H9 (cell line): ENCODE results near the gene MTFMT. TPM values are rescaled to one million over a fixed set of nuclear protein-coding genes. Genes with fewer than 3 reads are reported as not detected.

Source experiments
- DNase-seq: peaks from one replicate; pipeline ENCODE4 v3.0.0-alpha.2; 2017
- H2AFZ ChIP-seq: one replicate; pipeline ENCODE4 v1.6.1; 2013; ENCODE audit warnings: mild to moderate bottlenecking, low read length, control low read depth, moderate library complexity
- H2AK5ac ChIP-seq: 2 replicates; pipeline ENCODE4 v1.6.1; 2013; ENCODE audit warnings: low read length, control low read depth, mixed read lengths; ENCODE audit not compliant: insufficient read length
- H2BK120ac ChIP-seq: one replicate; pipeline ENCODE4 v1.6.1; 2013; ENCODE audit warnings: low read depth, mild to moderate bottlenecking, low read length, control low read depth, inconsistent platforms; ENCODE audit not compliant: poor library complexity, severe bottlenecking
- H2BK12ac ChIP-seq: 2 replicates; pipeline ENCODE4 v1.6.1; 2013; ENCODE audit warnings: low read length, control low read depth, mixed read lengths, low read depth; ENCODE audit not compliant: insufficient read length
- H2BK15ac ChIP-seq: 2 replicates; pipeline ENCODE4 v1.6.1; 2013; ENCODE audit warnings: low read depth, low read length, control low read depth
- H2BK20ac ChIP-seq: one replicate; pipeline ENCODE4 v1.6.1; 2013; ENCODE audit warnings: low read depth, mild to moderate bottlenecking, low read length, control low read depth, inconsistent platforms; ENCODE audit not compliant: poor library complexity, severe bottlenecking
- H2BK5ac ChIP-seq: 2 replicates; pipeline ENCODE4 v1.6.1; 2013; ENCODE audit warnings: low read length, control low read depth, mixed read lengths; ENCODE audit not compliant: insufficient read length
- H3K14ac ChIP-seq: 2 replicates; pipeline ENCODE4 v1.6.1; 2013; ENCODE audit warnings: low read length, control low read depth; ENCODE audit not compliant: insufficient read depth
- H3K18ac ChIP-seq: 2 replicates; pipeline ENCODE4 v1.6.1; 2013; ENCODE audit warnings: low read depth, mild to moderate bottlenecking, mixed read lengths, low read length, control low read depth; ENCODE audit not compliant: insufficient read length
- H3K23ac ChIP-seq: 2 replicates; pipeline ENCODE4 v1.6.1; 2013; ENCODE audit warnings: low read length, control low read depth, mixed read lengths, low read depth; ENCODE audit not compliant: insufficient read length
- H3K23me2 ChIP-seq: 2 replicates; pipeline ENCODE4 v1.6.1; 2013; ENCODE audit warnings: low read depth, mild to moderate bottlenecking, mixed read lengths, low read length, control low read depth; ENCODE audit not compliant: insufficient read length, poor library complexity, severe bottlenecking
- H3K27ac ChIP-seq: 2 replicates; pipeline ENCODE4 v1.5.1; 2013; ENCODE audit warnings: low read length, control low read depth, mixed read lengths, low read depth; ENCODE audit not compliant: insufficient read length
- H3K27me3 ChIP-seq: 2 replicates; pipeline ENCODE4 v1.6.1; 2013; ENCODE audit warnings: low read length, control low read depth, inconsistent platforms; ENCODE audit not compliant: insufficient read depth
- H3K4ac ChIP-seq: 2 replicates; pipeline ENCODE4 v1.6.1; 2013; ENCODE audit warnings: low read depth, mild to moderate bottlenecking, control low read depth, inconsistent platforms, low read length, moderate library complexity
- H3K4me1 ChIP-seq: 2 replicates; pipeline ENCODE4 v1.6.1; 2013; ENCODE audit warnings: low read length, control low read depth, inconsistent platforms; ENCODE audit not compliant: insufficient read depth
- H3K4me2 ChIP-seq: 2 replicates; pipeline ENCODE4 v1.6.1; 2013; ENCODE audit warnings: low read length, control low read depth, mixed read lengths; ENCODE audit not compliant: insufficient read length, insufficient read depth
- H3K56ac ChIP-seq: 2 replicates; pipeline ENCODE4 v1.6.1; 2013; ENCODE audit warnings: low read depth, mild to moderate bottlenecking, mixed read lengths, low read length, control low read depth; ENCODE audit not compliant: insufficient read length
- H3K79me1 ChIP-seq: 2 replicates; pipeline ENCODE4 v1.6.1; 2013; ENCODE audit warnings: low read depth, mild to moderate bottlenecking, moderate library complexity, low read length, control low read depth, inconsistent platforms; ENCODE audit not compliant: insufficient read depth, poor library complexity, severe bottlenecking
- H3K79me2 ChIP-seq: 2 replicates; pipeline ENCODE4 v1.6.1; 2013; ENCODE audit warnings: low read length, control low read depth, inconsistent platforms; ENCODE audit not compliant: insufficient read depth
- H3K9ac ChIP-seq: 2 replicates; pipeline ENCODE4 v1.6.1; 2013; ENCODE audit warnings: low read length, control low read depth, mixed read lengths; ENCODE audit not compliant: insufficient read length; ENCODE audit errors: extremely low read depth
- H3K9me3 ChIP-seq: one replicate; pipeline ENCODE4 v1.6.1; 2013; ENCODE audit warnings: low read depth, low read length, inconsistent platforms; ENCODE audit not compliant: control insufficient read depth
- H3T11ph ChIP-seq: one replicate; pipeline ENCODE4 v1.6.1; 2013; ENCODE audit warnings: mild to moderate bottlenecking, low read length, control low read depth, inconsistent platforms
- H4K20me1 ChIP-seq: one replicate; pipeline ENCODE4 v1.6.1; 2013; ENCODE audit not compliant: control insufficient read depth, insufficient read length, insufficient read depth
- H4K5ac ChIP-seq: 2 replicates; pipeline ENCODE4 v1.6.1; 2013; ENCODE audit warnings: low read depth, mild to moderate bottlenecking, mixed read lengths, low read length, control low read depth; ENCODE audit not compliant: insufficient read length
- H4K8ac ChIP-seq: replicated peaks from 2 replicates; pipeline ENCODE4 v1.6.1; 2013; ENCODE audit warnings: low read length, control low read depth, mixed read lengths, low read depth; ENCODE audit not compliant: insufficient read length
- H4K91ac ChIP-seq: 2 replicates; pipeline ENCODE4 v1.6.1; 2013; ENCODE audit warnings: low read depth, mild to moderate bottlenecking, moderate library complexity, mixed read lengths, low read length, control low read depth; ENCODE audit not compliant: insufficient read length
- H3K27ac Mint-ChIP-seq, 3 experiments: 2 replicates in 2 of 3; 3 replicates in 1 of 3; pipeline ENCODE4 v1.8.0; 2020 to 2021; ENCODE audit warnings: mixed read lengths in 3 of 3, mild to moderate bottlenecking in 1 of 3, moderate library complexity in 1 of 3
- H3K27me3 Mint-ChIP-seq: 2 replicates; pipeline ENCODE4 v1.8.0; 2021; ENCODE audit warnings: low read depth, mild to moderate bottlenecking, moderate library complexity, mixed read lengths
- H3K36me3 Mint-ChIP-seq, 3 experiments: 2 replicates in 2 of 3; 3 replicates in 1 of 3; pipeline ENCODE4 v1.8.0; 2020 to 2021; ENCODE audit warnings: low read depth in 3 of 3, mixed read lengths in 3 of 3; ENCODE audit not compliant: insufficient read depth in 1 of 3
- H3K4me1 Mint-ChIP-seq, 2 experiments: 2 replicates each; pipeline ENCODE4 v1.8.0; 2020; ENCODE audit warnings: mixed read lengths in 2 of 2
- H3K4me3 Mint-ChIP-seq, 2 experiments: 2 replicates in 1 of 2; 3 replicates in 1 of 2; pipeline ENCODE4 v1.8.0; 2020 to 2021; ENCODE audit warnings: mild to moderate bottlenecking in 2 of 2, mixed read lengths in 2 of 2, moderate library complexity in 1 of 2
- H3K9me3 Mint-ChIP-seq, 2 experiments: 2 replicates in 1 of 2; 3 replicates in 1 of 2; pipeline ENCODE4 v1.8.0; 2020; ENCODE audit warnings: mild to moderate bottlenecking in 2 of 2, mixed read lengths in 2 of 2, moderate library complexity in 1 of 2
- CTCF ChIP-seq: fragments of 200-600 bp; sonication (generic); conservative IDR thresholded peaks from 3 replicates; pipeline ENCODE4 v1.8.0; 2021; ENCODE audit warnings: antibody characterized with exemption, mild to moderate bottlenecking
- WGBS: extraction: QIAGEN DNeasy Blood & Tissue Kit; methylation state at CpG from one replicate; pipeline ENCODE4 v1.1.7; 2013; ENCODE audit warnings: missing lambda C conversion rate, low lambda C conversion rate, mixed read lengths; ENCODE audit not compliant: insufficient read length; ENCODE audit errors: extremely low coverage; 5-methylcytosine and 5-hydroxymethylcytosine counted together
- total RNA-seq: library from RNA; stranded (reverse); gene quantifications from 2 replicates; pipeline ENCODE4 v1.2.1, GENCODE V29; 2021

Gene MTFMT
- total RNA-seq, 1 experiment from 2014 or later: 16.0 TPM

GRCh38 chr15:64982472-64982871, 47.0 kb downstream of the MTFMT start:
- Histone ChIP-seq H2BK120ac (no peak overlapping the region), H3K27me3 (no peaks in the 10 kb centered on the region), H2AK5ac (no peak overlapping the region), H3K23ac (no peak overlapping the region), H4K8ac (no peak overlapping the region), H3K9ac (no peak overlapping the region), H2AFZ (no peak overlapping the region), H3K23me2 (no peaks in the 10 kb centered on the region), H3K79me1 (no peaks in the 10 kb centered on the region), H3T11ph (no peak overlapping the region), H4K91ac (no peak overlapping the region), H3K79me2 (no peaks in the 10 kb centered on the region), H3K27ac (no peak overlapping the region), H3K56ac (no peak overlapping the region), H2BK20ac (no peak overlapping the region), H3K4me1 (peaks cover 3% of the 10 kb centered on the region; the same call in 1 of the 2 replicates), H3K18ac (no peak overlapping the region), H3K4ac (no peak overlapping the region), H4K20me1 (no peaks in the 10 kb centered on the region), H3K9me3 (no peaks in the 10 kb centered on the region), H3K4me2 (no peak overlapping the region), H2BK12ac (no peak overlapping the region), H2BK5ac (no peak overlapping the region), H3K14ac (no peak overlapping the region), H2BK15ac (no peak overlapping the region), H4K5ac (no peak overlapping the region)
- Mint-ChIP-seq H3K36me3 (peaks cover 0 to 23% (median 9%) of the 10 kb centered on the region in 3 experiments; a peak in 4 of 7 replicates), H3K27me3 (no peaks in the 10 kb centered on the region), H3K9me3 (no peaks in the 10 kb centered on the region), H3K4me3 (no peak overlapping the region), H3K27ac (no peak overlapping the region), H3K4me1 (peaks cover 29 to 34% of the 10 kb centered on the region in 2 experiments)
- TF ChIP-seq CTCF: no peak
- WGBS: no CpG with 5 or more reads among the region's 1 CpG
- DNase-seq: no peak
